Right renal pelvis (tissue), 4 donors: Measurements from ENCODE around the gene VPS8. TPM values are rescaled to one million over a fixed set of nuclear protein-coding genes. Genes with fewer than 3 reads are reported as not detected.

ENCODE experiments used
- DNase-seq, 4 donors: peaks; one replicate each; pipeline ENCODE4 v3.0.0-alpha.2; 2013; ENCODE audit warnings: low read depth in 4 of 4, low spot score in 3 of 4, missing footprints in 1 of 4
- polyA plus RNA-seq, 4 donors: library from polyadenylated mRNA; unstranded; fragments of 120-200 nt; gene quantifications; one replicate each; pipeline ENCODE4 v1.2.1, GENCODE V29; 2013; ENCODE audit not compliant: insufficient read length in 4 of 4

The VPS8 gene
- polyA plus RNA-seq, 4 donors = 33.9 to 42.3 (median 41.8) TPM

GRCh38 chr3:185046164-185046515 lies 234.2 kb downstream of the VPS8 start:
- DNase-seq = no peak

- DNase-seq = no peak
These were observed 234.6 kb downstream of the VPS8 start for GRCh38 chr3:185046603-185047002.

- no peak for DNase-seq
These were observed 237.7 kb downstream of the VPS8 start for GRCh38 chr3:185049710-185050109.

- DNase-seq = no peak
These were observed 239.8 kb downstream of the VPS8 start for GRCh38 chr3:185051801-185052200.

GRCh38 chr3:185052631-185053030 lies 240.7 kb downstream of the VPS8 start:
- DNase-seq = no peak

GRCh38 chr3:185056908-185057307 lies 244.9 kb downstream of the VPS8 start:
- DNase-seq = no peak

- no peak for DNase-seq
These were observed 245.9 kb downstream of the VPS8 start for GRCh38 chr3:185057829-185058228.

GRCh38 chr3:185058796-185059195 lies 246.8 kb downstream of the VPS8 start:
- DNase-seq = no peak

- no peak for DNase-seq
These were observed 247.8 kb downstream of the VPS8 start for GRCh38 chr3:185059766-185060165.

- DNase-seq = no peak
These were observed 248.7 kb downstream of the VPS8 start for GRCh38 chr3:185060655-185061054.

- no peak for DNase-seq
These were observed 250.2 kb downstream of the VPS8 start for GRCh38 chr3:185062191-185062590.

GRCh38 chr3:185063431-185063830 lies 251.5 kb downstream of the VPS8 start:
- DNase-seq = no peak

GRCh38 chr3:185065059-185065458 lies 253.1 kb downstream of the VPS8 start:
- no peak for DNase-seq

GRCh38 chr3:185066251-185066650 lies 254.3 kb downstream of the VPS8 start:
- no peak for DNase-seq

- DNase-seq = no peak
These were observed 255.2 kb downstream of the VPS8 start for GRCh38 chr3:185067173-185067572.

GRCh38 chr3:185069037-185070030 lies 257.4 kb downstream of the VPS8 start:
- DNase-seq = no peak

GRCh38 chr3:185070491-185071286 lies 258.7 kb downstream of the VPS8 start:
- no peak for DNase-seq

GRCh38 chr3:185071287-185071800 lies 259.4 kb downstream of the VPS8 start:
- no peak for DNase-seq

- DNase-seq = no peak
These were observed 263.6 kb downstream of the VPS8 start for GRCh38 chr3:185075547-185075946.

GRCh38 chr3:185076219-185076618 lies 264.3 kb downstream of the VPS8 start:
- DNase-seq = no peak

GRCh38 chr3:185079625-185080024 lies 267.7 kb downstream of the VPS8 start:
- no peak for DNase-seq
